ENCODE results near the gene SLC5A10. TPM values are rescaled to one million over a fixed set of nuclear protein-coding genes. Genes with fewer than 3 reads are reported as not detected.

SLC5A10 gene
- total RNA-seq, 4 donors from 2014 or later: not detected

DNA sequence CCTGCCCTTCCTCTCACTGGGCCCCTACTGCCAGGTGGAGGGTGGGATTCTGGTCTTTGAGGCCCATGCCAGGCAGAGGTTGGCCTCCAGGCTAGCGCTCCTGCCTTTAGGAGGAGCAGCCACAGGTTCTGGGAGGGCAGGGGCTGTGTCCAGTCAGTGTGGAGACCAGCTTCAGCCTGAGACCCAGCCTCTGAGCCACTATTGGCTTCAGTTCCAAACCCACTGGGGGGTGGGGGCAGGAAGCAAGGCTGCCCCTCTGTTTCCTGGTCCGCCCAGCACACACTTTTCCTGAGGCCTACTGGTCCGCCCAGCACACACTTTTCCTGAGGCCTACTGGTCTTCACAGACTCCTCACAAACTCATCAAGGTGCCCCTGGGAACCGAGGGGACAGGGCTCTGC is 16.4 kb downstream of the SLC5A10 start:
- no peak for TF ChIP-seq CTCF (IDR thresholded peaks at IDR 0.05)
- TF ChIP-seq POLR2AphosphoS5 (IDR thresholded peaks at IDR 0.05): no peak
- no peak for TF ChIP-seq EP300 (IDR thresholded peaks at IDR 0.05; ENCODE audit: low read depth)
- no peak for TF ChIP-seq POLR2A (IDR thresholded peaks at IDR 0.05)
- Histone ChIP-seq H3K4me1 (peaks cover 17 to 42% (median 34%) of the 10 kb centered on the region in 4 donors), H3K27me3 (no peaks in the 10 kb centered on the region), H3K36me3 (no peaks in the 10 kb centered on the region), H3K9me3 (no peaks in the 10 kb centered on the region), H3K27ac (peak overlapping the region in 3 of 4 donors; percentile 80 to 89 (median 83)), H3K4me3 (no peak overlapping the region)
- in situ Hi-C loops (cut with MboI; ENCODE audit: low pct_ligation_motif_present in 1 of 4, low pct_unique_long_range_greater_than_20kb in 1 of 4, low sequenced_read_pairs in 3 of 4) (no loop called here), intact Hi-C loops (cut with DNase I; ENCODE audit: low total_unique reads) (no loop called here)
- 84% methylated on average over 4 of the region's 4 CpGs; no CpG with 5 or more reads in 1 of the 2 donors for WGBS, 2 donors (ENCODE audit: low coverage in 1 of 2)
- no peak for DNase-seq

DNA sequence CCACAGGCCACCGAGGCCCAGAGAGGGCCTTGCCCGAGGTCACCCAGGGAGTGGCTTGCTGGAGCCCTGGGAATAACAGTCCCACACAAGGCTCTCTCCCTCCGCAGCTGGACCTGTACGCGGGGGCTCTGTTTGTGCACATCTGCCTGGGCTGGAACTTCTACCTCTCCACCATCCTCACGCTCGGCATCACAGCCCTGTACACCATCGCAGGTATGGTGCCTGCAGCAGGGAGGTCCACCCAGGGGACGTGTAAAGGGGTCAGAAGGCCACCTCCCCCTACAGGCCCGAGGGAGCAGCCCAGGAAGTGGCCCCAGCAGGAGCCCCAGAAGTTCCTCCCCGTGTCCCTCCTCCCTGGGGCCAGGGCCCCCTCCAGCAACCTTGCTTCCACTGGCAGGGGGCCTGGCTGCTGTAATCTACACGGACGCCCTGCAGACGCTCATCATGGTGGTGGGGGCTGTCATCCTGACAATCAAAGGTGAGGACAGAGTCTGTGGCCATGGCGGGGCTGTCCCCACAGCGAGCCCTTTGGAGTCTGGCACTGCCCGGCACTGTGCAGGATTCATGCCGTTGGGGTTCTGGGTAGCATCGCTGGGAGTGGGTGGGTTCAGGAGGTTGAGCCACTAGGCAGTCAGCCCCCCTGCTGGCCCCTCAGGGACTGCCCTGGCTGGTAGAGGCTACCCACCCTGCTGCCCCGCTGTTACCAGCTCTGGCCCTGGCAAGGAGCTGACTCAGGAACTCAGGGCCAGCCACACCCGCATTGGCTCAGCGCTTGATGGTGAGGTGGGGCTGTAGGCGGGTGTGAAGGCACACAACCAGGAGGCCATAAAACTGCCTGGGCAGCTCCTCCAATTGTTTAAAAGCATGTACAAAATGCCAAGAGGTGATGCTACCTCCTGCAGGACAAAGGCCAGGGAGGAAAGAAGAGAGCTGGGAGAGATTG is 17.3 kb downstream of the SLC5A10 start:
- Histone ChIP-seq H3K4me3 (no peak overlapping the region), H3K4me1 (peaks cover 17 to 42% (median 34%) of the 10 kb centered on the region in 4 donors), H3K27me3 (no peaks in the 10 kb centered on the region), H3K36me3 (no peaks in the 10 kb centered on the region), H3K27ac (peak overlapping the region; percentile 76 to 89 (median 82)), H3K9me3 (no peaks in the 10 kb centered on the region)
- intact Hi-C loops (cut with DNase I; ENCODE audit: low total_unique reads): no loop called here
- in situ Hi-C loops (cut with MboI; ENCODE audit: low pct_ligation_motif_present in 1 of 4, low pct_unique_long_range_greater_than_20kb in 1 of 4, low sequenced_read_pairs in 3 of 4): no loop called here
- WGBS, 2 donors (ENCODE audit: low coverage in 1 of 2): 61% methylated on average over 20 of the region's 23 CpGs; no CpG with 5 or more reads in 1 of the 2 donors
- TF ChIP-seq CTCF (IDR thresholded peaks at IDR 0.05) (peak in 1 of 5 experiments; percentile 12), POLR2A (IDR thresholded peaks at IDR 0.05) (peak; percentile 63), EP300 (IDR thresholded peaks at IDR 0.05; ENCODE audit: low read depth) (no peak), POLR2AphosphoS5 (IDR thresholded peaks at IDR 0.05) (peak; percentile 50 to 74 (median 56))
- peak; percentile 91 for DNase-seq

- DNase-seq: no peak
- no peaks in the 10 kb centered on the region for H3K9me3 ChIP-seq
- in situ Hi-C loops (cut with MboI; ENCODE audit: low pct_ligation_motif_present in 1 of 4, low pct_unique_long_range_greater_than_20kb in 1 of 4, low sequenced_read_pairs in 3 of 4) (no loop called here), intact Hi-C loops (cut with DNase I; ENCODE audit: low total_unique reads) (no loop called here)
- H3K27ac ChIP-seq: peak overlapping the region; percentile 76 to 89 (median 82)
- H3K36me3 ChIP-seq: no peaks in the 10 kb centered on the region
- WGBS, 2 donors (ENCODE audit: low coverage in 1 of 2): 82 to 93% methylated on average over 5 to 21 of the region's 28 CpGs
- TF ChIP-seq POLR2AphosphoS5 (IDR thresholded peaks at IDR 0.05): no peak
- no peak for TF ChIP-seq POLR2A (IDR thresholded peaks at IDR 0.05)
- no peak for TF ChIP-seq CTCF (IDR thresholded peaks at IDR 0.05)
- TF ChIP-seq EP300 (IDR thresholded peaks at IDR 0.05; ENCODE audit: low read depth): no peak
- peaks cover 17 to 53% (median 40%) of the 10 kb centered on the region in 4 donors for H3K4me1 ChIP-seq
- H3K4me3 ChIP-seq: no peak overlapping the region
- no peaks in the 10 kb centered on the region for H3K27me3 ChIP-seq
Observed at GRCh38 chr17:18970582-18971480, 18.9 kb downstream of the SLC5A10 start.

GRCh38 chr17:18971801-18972200 is 19.8 kb downstream of the SLC5A10 start:
- intact Hi-C loops (cut with DNase I; ENCODE audit: low total_unique reads): no loop called here

More at GRCh38 chr17:18971801-18972200, 19.8 kb downstream of the SLC5A10 start:
- Histone ChIP-seq H3K4me3 (no peak overlapping the region), H3K27ac (peak overlapping the region in 2 of 4 donors; percentile 83 to 89), H3K9me3 (no peaks in the 10 kb centered on the region), H3K4me1 (peaks cover 17 to 58% (median 46%) of the 10 kb centered on the region in 4 donors), H3K36me3 (no peaks in the 10 kb centered on the region), H3K27me3 (no peaks in the 10 kb centered on the region)
- in situ Hi-C loops (cut with MboI; ENCODE audit: low pct_ligation_motif_present in 1 of 4, low pct_unique_long_range_greater_than_20kb in 1 of 4, low sequenced_read_pairs in 3 of 4): no loop called here
- DNase-seq: no peak
- WGBS, 2 donors (ENCODE audit: low coverage in 1 of 2): 95% methylated on average over 7 of the region's 7 CpGs; no CpG with 5 or more reads in 1 of the 2 donors
- TF ChIP-seq POLR2AphosphoS5 (IDR thresholded peaks at IDR 0.05) (no peak), EP300 (IDR thresholded peaks at IDR 0.05; ENCODE audit: low read depth) (no peak), CTCF (IDR thresholded peaks at IDR 0.05) (no peak), POLR2A (IDR thresholded peaks at IDR 0.05) (no peak)

Measured in transverse colon (tissue), 4 donors.